Measurements from ENCODE around the gene SCN4A. TPM values are rescaled to one million over a fixed set of nuclear protein-coding genes. Genes with fewer than 3 reads are reported as not detected.
A peak's percentile ranks its signal among the peaks of the same experiment; 100 is the strongest.
"Not testable (repeated sequence)": the region's sequence is repeated elsewhere in the genome, so short reads cannot be mapped to it uniquely, and the experiment has no call there.

SCN4A gene
- polyA plus RNA-seq, 3 donors from 2014 or later: 0.02 TPM; not detected in 2

GRCh38 chr17:63889026-63889848 lies 83.5 kb downstream of the SCN4A start:
- not testable (repeated sequence) for H3K27ac Mint-ChIP-seq; H3K36me3 Mint-ChIP-seq; H3K4me1 Mint-ChIP-seq; H3K27me3 Mint-ChIP-seq (ENCODE audit: low read depth in 3 of 3); H3K9me3 Mint-ChIP-seq; H3K4me3 Mint-ChIP-seq
- DNase-seq: peak in 2 of 3 donors; percentile 24 to 42

Other genes with a start within 250 kb of the SCN4A start
- gene STRADA, start 231.1 kb downstream of the SCN4A start, polyA plus RNA-seq: 10 to 100 TPM; 22.3 to 34.9 (median 33.0) TPM
- gene CCDC47, start 199.3 kb downstream of the SCN4A start, polyA plus RNA-seq: 10 to 100 TPM; 21.1 to 50.1 (median 43.3) TPM
- 10 to 100 TPM in 1 of 3 donors, 1 to 10 TPM in 2; 4.8 to 18.2 (median 5.5) TPM for gene DDX42, start 198.7 kb downstream of the SCN4A start, polyA plus RNA-seq
- 100 to 1,000 TPM; 130 to 222 (median 148) TPM for gene PSMC5, start 145.5 kb downstream of the SCN4A start, polyA plus RNA-seq
- gene FTSJ3, start 145.3 kb downstream of the SCN4A start, polyA plus RNA-seq: 10 to 100 TPM; 13.3 to 37.9 (median 19.0) TPM
- 10 to 100 TPM; 77.9 to 83.7 (median 82.9) TPM for gene SMARCD2, start 130.2 kb downstream of the SCN4A start, polyA plus RNA-seq
- gene CSH2, start 99.2 kb downstream of the SCN4A start, polyA plus RNA-seq: not detected
- gene GH2, start 91.0 kb downstream of the SCN4A start, polyA plus RNA-seq: not detected
- gene CSH1, start 76.3 kb downstream of the SCN4A start, polyA plus RNA-seq: not detected
- not detected for gene CSHL1, start 61.7 kb downstream of the SCN4A start, polyA plus RNA-seq
- gene GH1, start 54.1 kb downstream of the SCN4A start, polyA plus RNA-seq: not detected
- gene CD79B, start 40.6 kb downstream of the SCN4A start, polyA plus RNA-seq: 10 to 100 TPM; 45.8 to 67.3 (median 51.9) TPM
- 1 to 10 TPM; 5.0 to 6.8 (median 5.5) TPM for gene PRR29, start 25.4 kb upstream of the SCN4A start, polyA plus RNA-seq
- 100 to 1,000 TPM; 327 to 535 (median 329) TPM for gene ICAM2, start 47.7 kb upstream of the SCN4A start, polyA plus RNA-seq
- 10 to 100 TPM; 30.7 to 52.9 (median 31.3) TPM for gene ERN1, start 157.2 kb upstream of the SCN4A start, polyA plus RNA-seq